Astrocyte of the spinal cord (primary cell): ENCODE measurements around the gene NGF.
A peak's percentile ranks its signal among the peaks of the same experiment; 100 is the strongest.

Source experiments
- DNase-seq: peaks from one replicate; pipeline ENCODE4 v3.0.0; 2011; ENCODE audit warnings: low read depth, low spot score
- H3K4me3 ChIP-seq: 2 replicates; pipeline ENCODE4 v1.5.1; 2011; ENCODE audit warnings: low read depth, mild to moderate bottlenecking, low read length, moderate library complexity
- CTCF ChIP-seq: IDR thresholded peaks from 2 replicates; pipeline ENCODE4 v1.5.1; 2012; ENCODE audit warnings: low read depth, mild to moderate bottlenecking, low read length, inconsistent platforms
- in situ Hi-C: cut with HindIII; loops from 2 replicates; pipeline ENCODE4 v1.10.0; 2017; ENCODE audit warnings: low sequenced_read_pairs

NGF gene

GRCh38 chr1:115280064-115280463 is 58.0 kb downstream of the NGF start:
- no peak for TF ChIP-seq CTCF
- DNase-seq = peak; percentile 76
- H3K4me3 ChIP-seq = no peak overlapping the region
- in situ Hi-C loops = no loop called here

- no peak overlapping the region for H3K4me3 ChIP-seq
- in situ Hi-C loops = no loop called here
- TF ChIP-seq CTCF = no peak
- no peak for DNase-seq
Measured at GRCh38 chr1:115278211-115278610, 59.8 kb downstream of the NGF start.

GRCh38 chr1:115277276-115277675 is 60.8 kb downstream of the NGF start:
- peak; percentile 83 for DNase-seq
- no peak overlapping the region for H3K4me3 ChIP-seq
- in situ Hi-C loops = no loop called here
- no peak for TF ChIP-seq CTCF

GRCh38 chr1:115275216-115275615 is 62.8 kb downstream of the NGF start:
- no peak overlapping the region for H3K4me3 ChIP-seq
- DNase-seq = peak; percentile 31
- in situ Hi-C loops = no loop called here
- peak; percentile 55 for TF ChIP-seq CTCF

- in situ Hi-C loops = no loop called here
- no peak for TF ChIP-seq CTCF
- no peak overlapping the region for H3K4me3 ChIP-seq
- DNase-seq = no peak
Measured at GRCh38 chr1:115274467-115274866, 63.6 kb downstream of the NGF start.

GRCh38 chr1:115266729-115267421 is 71.2 kb downstream of the NGF start:
- in situ Hi-C loops = no loop called here
- no peak for TF ChIP-seq CTCF
- H3K4me3 ChIP-seq = no peak overlapping the region
- DNase-seq = peak; percentile 48

GRCh38 chr1:115265099-115265498 is 73.0 kb downstream of the NGF start:
- no peak overlapping the region for H3K4me3 ChIP-seq
- TF ChIP-seq CTCF = no peak
- in situ Hi-C loops = no loop called here
- DNase-seq = no peak
